D341Med (cell line): ENCODE data around the gene CGGBP1.
A peak's percentile ranks its signal among the peaks of the same experiment; 100 is the strongest.

Experiments
- DNase-seq: peaks from one replicate; pipeline ENCODE4 v3.0.0; 2012; ENCODE audit warnings: low spot score

The CGGBP1 gene

GRCh38 chr3:88058581-88059379 lies at the start of gene CGGBP1, which contains the start of gene ZNF654:
CGGBP1 (minus strand) TSS chr3:88059005; CDS start chr3:88055976, 3,029 bp downstream.
ZNF654 (plus strand) TSS chr3:88059255; CDS start chr3:88059320, 65 bp downstream.
- peak; percentile 93 for DNase-seq

DNA sequence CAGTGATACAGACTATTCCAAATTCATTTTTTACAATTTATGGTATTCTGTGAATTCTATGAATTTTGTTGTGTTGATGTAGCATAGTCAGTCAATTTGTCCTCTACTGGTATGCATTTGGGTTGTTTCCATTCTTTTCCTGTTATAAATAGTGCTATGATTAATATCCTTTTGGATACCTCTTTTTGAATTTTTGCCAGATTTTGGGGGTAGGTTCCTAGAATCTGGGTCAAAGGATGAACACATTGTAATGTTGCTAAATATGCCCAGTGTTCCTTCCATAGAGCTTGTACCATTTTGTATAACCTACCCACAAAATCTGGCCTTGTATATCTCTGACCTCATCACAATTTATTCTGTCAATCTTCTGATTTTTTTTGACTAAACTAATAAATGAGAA lies 46.5 kb upstream of the CGGBP1 start:
- DNase-seq = no peak

DNA sequence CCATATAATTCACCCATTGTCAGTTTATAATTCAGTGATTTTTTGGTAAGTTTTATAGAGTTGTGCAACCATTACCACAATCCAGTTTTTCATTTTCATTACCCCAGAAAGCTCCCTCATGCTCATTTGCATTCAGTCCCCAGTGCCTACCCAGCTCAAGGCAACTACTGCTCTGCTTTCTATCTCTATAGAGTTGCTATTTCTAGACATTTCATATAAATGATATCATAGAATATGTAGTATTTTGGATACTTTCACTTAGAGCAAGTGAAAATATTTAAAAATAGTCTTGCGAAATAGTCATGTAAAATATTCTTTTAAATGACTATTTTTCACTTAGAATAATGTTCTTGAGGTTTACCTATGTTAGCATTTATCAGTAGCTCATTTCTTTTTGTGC lies 42.3 kb upstream of the CGGBP1 start:
- no peak for DNase-seq

DNA sequence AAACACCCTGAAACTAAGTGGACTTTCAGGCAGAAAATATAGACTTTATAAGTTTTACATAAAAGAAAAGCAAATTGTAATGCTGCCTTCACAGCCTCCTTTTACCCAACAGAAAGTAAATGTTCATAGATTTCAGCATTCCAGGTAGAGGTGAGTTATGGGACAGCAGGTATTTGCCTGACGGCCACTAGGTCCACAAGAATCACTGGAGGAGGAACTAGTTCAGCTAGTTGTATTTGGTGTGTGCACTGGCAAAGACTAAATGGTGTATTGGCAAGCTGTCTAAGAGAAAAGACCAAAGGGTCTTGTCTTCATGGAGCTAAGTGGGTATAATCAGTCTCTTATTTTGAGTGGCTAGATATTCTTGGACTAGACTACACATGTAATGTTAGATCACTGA lies 34.5 kb upstream of the CGGBP1 start:
- no peak for DNase-seq

GRCh38 chr3:88092270-88092669 lies 33.5 kb upstream of the CGGBP1 start:
- DNase-seq = no peak

DNA sequence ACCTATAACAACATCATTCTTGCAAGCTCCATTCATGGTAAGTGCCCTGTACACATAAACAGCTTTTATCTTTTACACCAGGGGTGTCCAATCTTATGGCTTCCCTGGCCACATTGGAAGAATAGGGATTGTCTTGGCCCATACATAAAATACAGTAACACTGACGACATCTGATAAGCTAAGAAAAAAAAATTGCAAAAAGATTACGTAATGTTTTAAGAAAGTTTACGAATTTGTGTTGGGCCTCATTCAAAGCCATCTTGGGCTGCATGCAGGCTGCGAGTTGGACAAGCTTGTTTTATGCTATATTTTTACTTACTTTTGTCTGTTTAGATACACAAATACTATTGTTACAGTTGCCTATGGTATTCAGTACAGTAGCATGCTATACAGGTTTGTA lies 31.9 kb upstream of the CGGBP1 start:
- no peak for DNase-seq

DNA sequence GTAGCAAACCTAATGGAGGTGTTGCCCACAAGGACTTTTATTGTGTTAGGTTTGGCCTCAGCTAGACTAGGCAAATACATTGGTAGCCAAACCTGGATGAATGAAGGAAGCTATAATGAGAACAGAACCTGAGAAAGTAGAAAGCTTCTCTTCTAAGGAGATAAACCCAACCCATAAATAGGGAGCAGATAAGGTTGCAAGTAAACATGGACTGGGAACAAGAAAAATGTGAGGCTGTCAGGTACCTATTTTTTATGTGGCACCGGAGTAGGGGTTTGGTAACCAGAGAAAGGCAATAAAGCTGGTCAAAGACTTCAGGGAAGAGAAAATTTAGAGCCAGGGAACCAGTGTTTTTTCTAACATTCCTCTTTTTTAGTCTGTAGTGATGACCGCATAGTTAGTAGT lies 25.3 kb upstream of the CGGBP1 start:
- DNase-seq = no peak

DNA sequence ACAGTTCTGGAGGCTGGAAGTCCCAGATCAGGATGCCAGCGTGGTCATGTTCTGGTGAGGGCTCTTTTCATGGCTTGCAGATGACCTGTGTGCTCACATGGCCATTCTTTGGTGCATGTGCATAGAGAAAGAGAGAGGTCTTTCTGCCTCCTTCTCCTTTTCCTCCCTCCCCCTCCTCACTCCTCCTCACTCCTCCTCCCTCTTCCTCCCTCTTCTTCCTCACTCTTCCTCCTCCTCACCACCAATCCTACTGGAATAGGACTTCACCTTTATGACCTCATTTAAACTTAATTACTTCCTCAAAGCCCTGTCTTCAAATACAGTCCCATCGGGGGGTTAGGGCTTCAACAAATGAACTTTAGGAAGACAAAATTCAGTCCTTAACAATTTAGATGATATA lies 24.0 kb upstream of the CGGBP1 start:
- DNase-seq = no peak

GRCh38 chr3:88078932-88079331 lies 20.1 kb upstream of the CGGBP1 start:
- no peak for DNase-seq

DNA sequence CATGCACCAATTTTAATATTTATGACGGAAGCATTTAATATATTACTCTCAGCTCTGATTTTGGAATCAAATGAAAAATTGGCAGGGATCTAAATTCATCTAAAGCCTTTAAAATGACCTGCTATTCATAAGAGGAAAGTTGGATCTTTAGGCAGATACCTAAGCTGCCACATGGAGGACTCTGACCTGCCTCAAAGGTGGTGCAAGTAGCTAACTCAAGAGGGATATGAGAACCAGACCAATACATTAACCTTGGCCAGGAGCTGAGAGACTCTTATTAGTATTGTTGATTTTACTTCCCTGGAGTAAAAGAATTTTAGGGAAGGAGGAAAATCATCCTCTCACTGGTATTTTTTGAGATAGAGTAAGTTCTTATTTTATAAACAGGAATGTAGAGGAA lies 17.9 kb upstream of the CGGBP1 start:
- no peak for DNase-seq

GRCh38 chr3:88075497-88075896 lies 16.7 kb upstream of the CGGBP1 start:
- DNase-seq = no peak

DNA sequence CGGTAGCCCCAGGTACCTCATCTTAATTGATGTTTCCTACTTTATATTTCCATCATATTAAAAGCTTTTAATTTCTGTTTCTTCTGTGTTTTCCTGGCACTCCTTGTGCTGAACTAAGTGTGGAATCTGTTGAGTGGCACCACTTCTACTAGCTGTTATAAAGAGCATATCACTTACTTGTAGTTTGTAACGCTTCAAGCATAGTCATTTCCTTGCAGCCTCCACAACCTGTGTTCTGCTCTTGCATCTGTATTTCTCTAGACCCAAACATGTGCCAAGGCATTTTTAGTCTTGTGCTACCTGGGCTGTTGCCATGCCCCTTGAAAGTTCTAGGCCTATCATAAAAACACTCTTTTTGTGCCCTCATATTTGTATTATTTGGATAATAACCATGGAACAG lies 16.3 kb upstream of the CGGBP1 start:
- DNase-seq = no peak

GRCh38 chr3:88061746-88062145 lies 2.9 kb upstream of the CGGBP1 start:
- no peak for DNase-seq

GRCh38 chr3:88059380-88060170 lies 770 bp upstream of the CGGBP1 start:
- DNase-seq = peak; percentile 73

- no peak for DNase-seq
Measured at GRCh38 chr3:88058306-88058580, 562 bp downstream of the CGGBP1 start.

DNA sequence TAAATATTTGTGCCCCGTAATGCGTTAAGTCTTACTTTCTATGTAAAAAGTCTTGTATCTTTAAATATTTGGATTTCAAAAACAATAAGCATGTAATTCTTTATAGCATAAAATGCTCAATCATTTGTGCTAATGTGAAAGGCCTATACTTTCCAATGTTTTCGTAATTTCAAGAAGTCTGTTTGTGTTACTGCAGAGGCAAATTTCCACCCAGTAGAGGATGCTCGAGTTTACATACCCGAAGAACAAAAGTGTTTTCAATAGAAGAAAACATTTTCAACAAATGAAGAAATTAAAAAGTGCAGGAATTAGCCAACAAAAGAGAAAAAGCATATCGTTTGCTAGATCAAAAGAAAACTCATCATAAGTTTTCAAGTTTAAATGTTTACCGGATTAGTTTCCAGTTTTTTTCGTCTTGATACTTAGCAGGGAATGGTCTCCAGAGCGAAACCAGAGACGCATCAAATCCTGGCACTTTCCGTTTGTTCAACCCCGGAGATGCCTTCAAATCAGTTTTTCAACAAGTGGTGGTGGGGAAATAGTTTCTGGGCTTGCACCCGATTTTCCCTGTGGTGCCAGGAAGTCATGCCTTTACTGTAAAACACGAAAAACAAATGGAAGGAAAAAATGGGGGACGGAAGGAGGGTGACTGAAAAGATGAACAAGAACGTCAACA lies 1.0 kb downstream of the CGGBP1 start:
- no peak for DNase-seq

GRCh38 chr3:88046766-88047165 lies 12.0 kb downstream of the CGGBP1 start:
- DNase-seq = no peak

DNA sequence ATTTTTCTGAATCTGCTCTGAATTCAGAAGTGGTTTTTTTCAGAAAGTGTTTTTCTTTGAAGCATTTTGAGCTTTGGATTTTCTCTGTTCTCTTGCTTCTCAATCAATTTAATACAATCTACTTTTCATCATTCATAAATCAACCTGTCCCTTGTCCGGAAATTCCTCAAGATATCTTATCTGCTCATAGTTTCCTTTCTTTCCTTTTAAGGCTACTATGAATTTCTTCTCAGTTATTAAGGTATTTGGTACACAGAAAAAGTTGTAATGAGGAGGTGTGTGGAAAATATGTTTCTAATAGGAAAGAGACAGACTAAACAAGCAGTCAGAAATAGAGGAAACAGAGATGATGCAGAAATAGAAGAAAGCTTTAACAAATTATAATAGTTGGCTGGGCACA lies 14.4 kb downstream of the CGGBP1 start:
- DNase-seq = no peak

- no peak for DNase-seq
Measured at GRCh38 chr3:88041005-88041404, 17.8 kb downstream of the CGGBP1 start.

DNA sequence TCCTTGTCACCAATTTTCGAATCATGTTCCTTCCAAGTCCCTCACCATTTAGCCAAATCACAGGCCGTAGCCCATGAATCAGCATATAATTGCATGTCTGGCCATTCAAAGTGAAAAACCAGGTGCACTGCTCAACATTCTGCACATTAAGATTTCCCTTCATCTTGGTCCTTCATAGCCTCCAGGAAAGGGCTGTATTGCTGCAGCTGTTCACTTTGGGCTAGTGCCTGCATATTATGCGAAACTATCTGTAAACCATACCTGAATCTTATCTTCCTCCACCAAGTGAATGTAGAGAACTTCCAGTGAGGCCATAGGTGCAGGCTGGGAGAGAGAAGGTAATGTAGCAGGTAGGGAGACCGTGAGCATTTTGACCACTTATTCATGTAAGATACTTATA lies 18.3 kb downstream of the CGGBP1 start:
- no peak for DNase-seq

DNA sequence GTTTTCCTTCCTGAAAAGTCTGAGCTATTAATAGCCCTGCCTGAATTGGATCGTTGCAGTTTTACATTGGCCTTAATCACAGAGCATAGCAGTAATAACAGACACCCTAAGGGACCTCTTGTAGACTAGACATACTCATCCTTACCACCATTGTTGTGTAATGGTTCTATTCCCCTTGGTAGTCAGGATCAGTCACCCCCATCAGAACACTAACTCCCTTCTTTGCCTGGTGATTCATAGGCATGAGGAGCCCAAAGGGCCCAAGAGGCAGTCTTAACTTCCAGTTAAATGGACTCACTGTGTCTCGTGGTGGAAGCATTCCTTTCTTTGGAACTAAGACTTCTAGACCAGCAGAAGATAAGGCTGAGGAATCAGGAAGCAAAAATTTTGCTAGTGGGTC lies 20.2 kb downstream of the CGGBP1 start:
- DNase-seq = no peak

DNA sequence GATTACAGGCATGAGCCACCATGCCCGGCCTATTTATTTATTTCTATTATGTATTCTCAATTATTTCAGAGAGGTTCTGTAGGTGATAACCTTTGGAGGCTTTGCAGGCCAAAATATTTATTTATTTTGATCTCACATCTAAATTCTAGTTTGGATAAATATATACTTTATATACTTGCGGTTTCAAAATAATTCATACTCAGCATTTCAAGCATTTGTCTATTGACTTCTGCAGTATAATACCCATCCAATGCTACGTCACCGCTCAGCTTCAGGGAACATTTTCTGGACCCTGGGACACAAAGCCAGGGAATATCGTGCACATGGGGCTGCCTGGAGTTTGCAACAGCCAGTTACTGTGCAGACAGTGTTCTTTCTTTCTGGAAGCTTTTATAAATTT lies 22.6 kb downstream of the CGGBP1 start:
- DNase-seq = no peak
